Activated CD4-positive, CD25-positive, alpha-beta regulatory T cell (primary cell): ENCODE results near the gene RBM34.
"Not testable (repeated sequence)": the region's sequence is repeated elsewhere in the genome, so short reads cannot be mapped to it uniquely, and the experiment has no call there.

Source experiments
- DNase-seq, 4 experiments: peaks; one replicate each; lab custom pipeline; 2025; lab: John Stamatoyannopoulos, UW

Gene RBM34

GRCh38 chr1:235112297-235113182 lies 48.5 kb downstream of the RBM34 start:
- no peak for DNase-seq

GRCh38 chr1:235111107-235111506 lies 49.9 kb downstream of the RBM34 start:
- no peak for DNase-seq

GRCh38 chr1:235108876-235109275 lies 52.2 kb downstream of the RBM34 start:
- DNase-seq: no peak

GRCh38 chr1:235108185-235108593 lies 52.9 kb downstream of the RBM34 start:
- DNase-seq: no peak

GRCh38 chr1:235107368-235108184 lies 53.5 kb downstream of the RBM34 start:
- DNase-seq: no peak

GRCh38 chr1:235106457-235106856 lies 54.6 kb downstream of the RBM34 start:
- DNase-seq: no peak

GRCh38 chr1:235105051-235106043 lies 55.7 kb downstream of the RBM34 start:
- no peak for DNase-seq

GRCh38 chr1:235102993-235103411 lies 58.0 kb downstream of the RBM34 start:
- DNase-seq: no peak

- no peak for DNase-seq
Observed at GRCh38 chr1:235102259-235102582, 58.8 kb downstream of the RBM34 start.

- no peak for DNase-seq
Observed at GRCh38 chr1:235101558-235102258, 59.3 kb downstream of the RBM34 start.

- no peak for DNase-seq
Observed at GRCh38 chr1:235100194-235100772, 60.8 kb downstream of the RBM34 start.

- DNase-seq: no peak
Observed at GRCh38 chr1:235098991-235099390, 62.1 kb downstream of the RBM34 start.

GRCh38 chr1:235098547-235098946 lies 62.5 kb downstream of the RBM34 start:
- DNase-seq: no peak

- DNase-seq: not testable (repeated sequence)
Observed at GRCh38 chr1:235097501-235097900, 63.5 kb downstream of the RBM34 start.

GRCh38 chr1:235095938-235096562 lies 65.0 kb downstream of the RBM34 start:
- DNase-seq: no peak

- DNase-seq: peak; percentile 65 to 80 (median 72)
Observed at GRCh38 chr1:235093696-235094592, 67.1 kb downstream of the RBM34 start.

GRCh38 chr1:235093013-235093695 lies 67.9 kb downstream of the RBM34 start:
- DNase-seq: no peak

- DNase-seq: not testable (repeated sequence)
Observed at GRCh38 chr1:235092415-235092814, 68.6 kb downstream of the RBM34 start.

GRCh38 chr1:235092045-235092406 lies 69.0 kb downstream of the RBM34 start:
- DNase-seq: not testable (repeated sequence)
